HG03045 (cell line): ENCODE measurements around the gene KRTAP22-1.

ENCODE experiments used
- ATAC-seq: cut with Tn5 transposase; IDR thresholded peaks from one replicate; pipeline ENCODE4 v1.9.1; 2021; ENCODE audit warnings: mild to moderate bottlenecking, moderate library complexity; ENCODE audit not compliant: unreplicated experiment

The KRTAP22-1 gene

GRCh38 chr21:30600787-30601186, at the start of gene KRTAP22-1:
KRTAP22-1 (plus strand) TSS chr21:30601087.
- no peak for ATAC-seq

GRCh38 chr21:30552782-30553181, 48.1 kb upstream of the KRTAP22-1 start:
- ATAC-seq: no peak

- ATAC-seq: no peak
Observed at GRCh38 chr21:30555095-30555494, 45.8 kb upstream of the KRTAP22-1 start.

- ATAC-seq: no peak
Observed at GRCh38 chr21:30561264-30561895, 39.5 kb upstream of the KRTAP22-1 start, which contains the start of gene KRTAP19-7. KRTAP19-7 (minus strand) TSS chr21:30561314; CDS start chr21:30561289, 25 bp downstream.

- ATAC-seq: no peak
Observed at GRCh38 chr21:30561957-30562356, 38.9 kb upstream of the KRTAP22-1 start.

GRCh38 chr21:30563072-30563471, 37.8 kb upstream of the KRTAP22-1 start:
- no peak for ATAC-seq

GRCh38 chr21:30563630-30564029, 37.3 kb upstream of the KRTAP22-1 start:
- ATAC-seq: no peak

- no peak for ATAC-seq
Observed at GRCh38 chr21:30567617-30568016, 33.3 kb upstream of the KRTAP22-1 start.

GRCh38 chr21:30577766-30578165, 23.1 kb upstream of the KRTAP22-1 start:
- no peak for ATAC-seq

GRCh38 chr21:30579346-30579745, 21.5 kb upstream of the KRTAP22-1 start:
- ATAC-seq: no peak

- no peak for ATAC-seq
Observed at GRCh38 chr21:30580132-30580531, 20.8 kb upstream of the KRTAP22-1 start.

GRCh38 chr21:30582870-30583269, 18.0 kb upstream of the KRTAP22-1 start:
- no peak for ATAC-seq

- no peak for ATAC-seq
Observed at GRCh38 chr21:30590297-30590696, 10.6 kb upstream of the KRTAP22-1 start, which contains the start of gene KRTAP22-2. KRTAP22-2 (minus strand) TSS chr21:30590397.

- no peak for ATAC-seq
Observed at GRCh38 chr21:30592140-30592539, 8.7 kb upstream of the KRTAP22-1 start, which contains the start of gene KRTAP6-3. KRTAP6-3 (plus strand) TSS chr21:30592440; CDS start chr21:30592446, 6 bp downstream.

GRCh38 chr21:30598802-30599201, 2.1 kb upstream of the KRTAP22-1 start, which contains the start of gene KRTAP6-2:
KRTAP6-2 (minus strand) TSS chr21:30598902; CDS start chr21:30598874, 28 bp downstream.
- no peak for ATAC-seq

- ATAC-seq: no peak
Observed at GRCh38 chr21:30605968-30606367, 5.1 kb downstream of the KRTAP22-1 start.

GRCh38 chr21:30612132-30612531, 11.2 kb downstream of the KRTAP22-1 start:
- no peak for ATAC-seq

GRCh38 chr21:30613836-30614235, 12.9 kb downstream of the KRTAP22-1 start, which contains the start of gene KRTAP6-1:
KRTAP6-1 (minus strand) TSS chr21:30613930; CDS start chr21:30613904, 26 bp downstream.
- no peak for ATAC-seq

- ATAC-seq: no peak
Observed at GRCh38 chr21:30615199-30615598, 14.3 kb downstream of the KRTAP22-1 start.

- no peak for ATAC-seq
Observed at GRCh38 chr21:30616125-30616524, 15.2 kb downstream of the KRTAP22-1 start, which contains the start of gene KRTAP20-1. KRTAP20-1 (plus strand) TSS chr21:30616425; CDS start chr21:30616455, 30 bp downstream.

- ATAC-seq: no peak
Observed at GRCh38 chr21:30620080-30620479, 19.2 kb downstream of the KRTAP22-1 start.

- ATAC-seq: no peak
Observed at GRCh38 chr21:30620522-30620921, 19.6 kb downstream of the KRTAP22-1 start, which contains the start of gene KRTAP20-4. KRTAP20-4 (plus strand) TSS chr21:30620627.
